ENCODE measurements around the gene DOCK2.

DOCK2 gene

DNA sequence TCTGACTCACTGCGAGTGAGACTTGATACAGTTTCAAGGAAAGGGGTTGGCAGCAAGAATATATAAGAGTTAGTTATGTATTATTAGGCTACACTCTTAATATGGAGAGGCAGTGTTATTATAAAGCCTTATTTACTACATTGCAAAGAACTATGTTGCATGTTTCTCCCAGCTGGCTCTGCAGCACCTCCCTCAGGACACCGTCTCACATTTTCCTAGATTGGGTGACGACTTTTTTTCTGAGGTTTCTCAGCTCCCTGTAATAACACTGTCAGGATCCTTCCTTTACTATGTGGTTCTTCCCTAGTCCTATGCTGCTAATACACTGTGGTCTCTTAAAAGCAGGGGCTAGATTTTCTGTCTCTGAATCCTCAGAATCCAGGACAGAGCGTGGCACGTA lies 189.5 kb downstream of the DOCK2 start:
- H3K9me3 ChIP-seq (ENCODE audit: control insufficient read depth, insufficient read depth, low read length), result no peaks in the 10 kb centered on the region
- H3K36me3 ChIP-seq (ENCODE audit: control insufficient read depth, low read length), result no peaks in the 10 kb centered on the region; the same call in 1 of the 2 replicates
- no peak overlapping the region for H3K27ac ChIP-seq (ENCODE audit: low read depth, low read length)
- H4K20me1 ChIP-seq (ENCODE audit: control insufficient read depth, insufficient read depth, low read depth, low read length), result no peaks in the 10 kb centered on the region
- no peak overlapping the region for H3K4me3 ChIP-seq (ENCODE audit: low read length)
- H3K79me2 ChIP-seq (ENCODE audit: control insufficient read depth, low read length), result no peaks in the 10 kb centered on the region
- TF ChIP-seq, protein P1, sequence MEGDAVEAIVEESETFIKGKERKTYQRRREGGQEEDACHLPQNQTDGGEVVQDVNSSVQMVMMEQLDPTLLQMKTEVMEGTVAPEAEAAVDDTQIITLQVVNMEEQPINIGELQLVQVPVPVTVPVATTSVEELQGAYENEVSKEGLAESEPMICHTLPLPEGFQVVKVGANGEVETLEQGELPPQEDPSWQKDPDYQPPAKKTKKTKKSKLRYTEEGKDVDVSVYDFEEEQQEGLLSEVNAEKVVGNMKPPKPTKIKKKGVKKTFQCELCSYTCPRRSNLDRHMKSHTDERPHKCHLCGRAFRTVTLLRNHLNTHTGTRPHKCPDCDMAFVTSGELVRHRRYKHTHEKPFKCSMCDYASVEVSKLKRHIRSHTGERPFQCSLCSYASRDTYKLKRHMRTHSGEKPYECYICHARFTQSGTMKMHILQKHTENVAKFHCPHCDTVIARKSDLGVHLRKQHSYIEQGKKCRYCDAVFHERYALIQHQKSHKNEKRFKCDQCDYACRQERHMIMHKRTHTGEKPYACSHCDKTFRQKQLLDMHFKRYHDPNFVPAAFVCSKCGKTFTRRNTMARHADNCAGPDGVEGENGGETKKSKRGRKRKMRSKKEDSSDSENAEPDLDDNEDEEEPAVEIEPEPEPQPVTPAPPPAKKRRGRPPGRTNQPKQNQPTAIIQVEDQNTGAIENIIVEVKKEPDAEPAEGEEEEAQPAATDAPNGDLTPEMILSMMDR (IDR thresholded peaks at IDR 0.05; ENCODE audit: low read depth, low read length, poor library complexity, severe bottlenecking), result no peak
- TF ChIP-seq EZH2phosphoT487 (IDR thresholded peaks at IDR 0.05; ENCODE audit: borderline replicate concordance, low read length), result no peak
- H3K27me3 ChIP-seq (ENCODE audit: control insufficient read depth, low read length), result no peaks in the 10 kb centered on the region
- no peak overlapping the region for H3K4me2 ChIP-seq (ENCODE audit: low read length)
- no peaks in the 10 kb centered on the region for H3K9me2 ChIP-seq (replicated peaks; ENCODE audit: control insufficient read depth, low read length)
- no peaks in the 10 kb centered on the region for H3F3A ChIP-seq (ENCODE audit: control insufficient read depth, insufficient read depth)
- H3K4me1 ChIP-seq (ENCODE audit: control insufficient read depth, low read length), result no peaks in the 10 kb centered on the region

DNA sequence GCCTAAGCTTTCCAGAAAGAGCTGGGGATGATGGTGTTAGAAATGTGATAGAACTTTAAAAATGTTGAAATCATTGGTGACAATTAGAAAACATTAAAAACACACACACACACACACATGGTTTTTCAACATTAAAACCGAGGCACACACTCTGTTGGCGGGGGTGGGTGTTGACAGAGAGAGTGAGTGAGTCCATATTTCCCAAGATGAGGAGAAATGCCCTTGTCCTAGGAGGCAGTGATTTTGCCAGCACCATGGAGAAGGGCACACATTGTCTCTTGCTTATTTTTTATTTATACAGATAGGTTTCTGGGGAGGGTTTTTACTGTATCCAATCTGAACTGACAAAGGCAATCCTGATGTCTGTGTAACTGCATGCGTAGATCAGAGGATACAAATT lies 190.7 kb downstream of the DOCK2 start:
- no peaks in the 10 kb centered on the region for H3K9me3 ChIP-seq (ENCODE audit: control insufficient read depth, insufficient read depth, low read length)
- no peaks in the 10 kb centered on the region for H3F3A ChIP-seq (ENCODE audit: control insufficient read depth, insufficient read depth)
- TF ChIP-seq, protein P1 (IDR thresholded peaks at IDR 0.05; ENCODE audit: low read depth, low read length, poor library complexity, severe bottlenecking), result no peak
- TF ChIP-seq EZH2phosphoT487 (IDR thresholded peaks at IDR 0.05; ENCODE audit: borderline replicate concordance, low read length), result no peak
- H3K4me3 ChIP-seq (ENCODE audit: low read length), result no peak overlapping the region
- no peaks in the 10 kb centered on the region for H3K27me3 ChIP-seq (ENCODE audit: control insufficient read depth, low read length)
- H3K9me2 ChIP-seq (replicated peaks; ENCODE audit: control insufficient read depth, low read length), result no peaks in the 10 kb centered on the region
- no peak overlapping the region for H3K27ac ChIP-seq (ENCODE audit: low read depth, low read length)
- no peaks in the 10 kb centered on the region for H4K20me1 ChIP-seq (ENCODE audit: control insufficient read depth, insufficient read depth, low read depth, low read length)
- H3K36me3 ChIP-seq (ENCODE audit: control insufficient read depth, low read length), result peaks cover 8% of the 10 kb centered on the region
- no peaks in the 10 kb centered on the region for H3K4me1 ChIP-seq (ENCODE audit: control insufficient read depth, low read length)
- H3K4me2 ChIP-seq (ENCODE audit: low read length), result no peak overlapping the region
- no peaks in the 10 kb centered on the region for H3K79me2 ChIP-seq (ENCODE audit: control insufficient read depth, low read length)

DNA sequence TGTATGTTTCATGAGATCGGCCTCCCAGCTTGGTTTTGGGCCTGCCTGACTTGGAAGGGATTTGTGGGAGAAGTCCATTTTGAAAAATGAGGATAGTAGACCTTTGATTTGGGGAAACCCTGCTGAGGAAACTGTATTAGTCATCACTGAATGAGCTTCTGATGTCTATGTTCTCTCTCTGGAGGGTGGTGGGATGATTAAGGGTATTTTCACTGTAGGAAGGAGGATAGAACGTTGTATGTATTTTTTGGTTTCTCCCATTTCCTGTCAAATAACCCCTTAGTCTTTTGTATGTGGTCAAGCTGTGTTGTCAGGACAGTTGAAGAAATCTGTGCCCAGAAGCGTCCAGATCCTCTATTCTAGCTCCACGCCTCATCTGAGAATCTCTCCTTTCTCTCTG lies 191.3 kb downstream of the DOCK2 start:
- Histone ChIP-seq H3K4me2 (ENCODE audit: low read length) (no peak overlapping the region), H3F3A (ENCODE audit: control insufficient read depth, insufficient read depth) (no peaks in the 10 kb centered on the region), H3K36me3 (ENCODE audit: control insufficient read depth, low read length) (peaks cover 11% of the 10 kb centered on the region), H3K79me2 (ENCODE audit: control insufficient read depth, low read length) (no peaks in the 10 kb centered on the region), H3K9me2 (replicated peaks; ENCODE audit: control insufficient read depth, low read length) (no peaks in the 10 kb centered on the region), H3K27me3 (ENCODE audit: control insufficient read depth, low read length) (no peaks in the 10 kb centered on the region), H3K4me1 (ENCODE audit: control insufficient read depth, low read length) (no peaks in the 10 kb centered on the region), H4K20me1 (ENCODE audit: control insufficient read depth, insufficient read depth, low read depth, low read length) (no peaks in the 10 kb centered on the region), H3K4me3 (ENCODE audit: low read length) (no peak overlapping the region), H3K27ac (ENCODE audit: low read depth, low read length) (no peak overlapping the region), H3K9me3 (ENCODE audit: control insufficient read depth, insufficient read depth, low read length) (no peaks in the 10 kb centered on the region)
- TF ChIP-seq EZH2phosphoT487 (IDR thresholded peaks at IDR 0.05; ENCODE audit: borderline replicate concordance, low read length), result no peak
- TF ChIP-seq, protein P1 (IDR thresholded peaks at IDR 0.05; ENCODE audit: low read depth, low read length, poor library complexity, severe bottlenecking), result no peak

DNA sequence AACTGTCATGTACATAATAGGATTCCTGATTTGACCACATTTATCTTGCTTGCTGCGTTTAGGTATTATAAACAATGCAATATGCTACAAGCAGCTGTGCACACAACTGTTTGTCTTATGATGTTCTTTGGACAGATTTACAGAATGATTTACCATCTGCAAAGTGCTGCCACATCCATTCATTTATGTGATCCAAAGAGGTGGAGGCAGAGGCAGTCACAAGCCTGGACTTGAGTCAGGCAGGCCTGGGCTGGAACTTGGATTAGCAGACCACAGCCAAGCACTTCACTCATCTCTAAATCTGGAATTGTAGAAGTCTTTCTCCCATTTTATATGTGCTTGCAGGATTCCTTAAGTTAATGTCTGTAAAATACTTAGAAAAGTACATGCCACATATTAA lies 194.3 kb downstream of the DOCK2 start:
- TF ChIP-seq EZH2phosphoT487 (IDR thresholded peaks at IDR 0.05; ENCODE audit: borderline replicate concordance, low read length), result no peak
- TF ChIP-seq, protein P1 (IDR thresholded peaks at IDR 0.05; ENCODE audit: low read depth, low read length, poor library complexity, severe bottlenecking), result no peak
- Histone ChIP-seq H3K9me2 (replicated peaks; ENCODE audit: control insufficient read depth, low read length) (no peaks in the 10 kb centered on the region), H3F3A (ENCODE audit: control insufficient read depth, insufficient read depth) (no peaks in the 10 kb centered on the region), H3K4me1 (ENCODE audit: control insufficient read depth, low read length) (no peaks in the 10 kb centered on the region), H3K27ac (ENCODE audit: low read depth, low read length) (no peak overlapping the region), H3K9me3 (ENCODE audit: control insufficient read depth, insufficient read depth, low read length) (no peaks in the 10 kb centered on the region), H3K36me3 (ENCODE audit: control insufficient read depth, low read length) (peaks cover 11% of the 10 kb centered on the region), H3K79me2 (ENCODE audit: control insufficient read depth, low read length) (no peaks in the 10 kb centered on the region), H4K20me1 (ENCODE audit: control insufficient read depth, insufficient read depth, low read depth, low read length) (no peaks in the 10 kb centered on the region), H3K4me2 (ENCODE audit: low read length) (no peak overlapping the region), H3K4me3 (ENCODE audit: low read length) (no peak overlapping the region), H3K27me3 (ENCODE audit: control insufficient read depth, low read length) (no peaks in the 10 kb centered on the region)

All from DOHH2 (cell line).